ENCODE results near the gene FABP7.

FABP7 gene

DNA sequence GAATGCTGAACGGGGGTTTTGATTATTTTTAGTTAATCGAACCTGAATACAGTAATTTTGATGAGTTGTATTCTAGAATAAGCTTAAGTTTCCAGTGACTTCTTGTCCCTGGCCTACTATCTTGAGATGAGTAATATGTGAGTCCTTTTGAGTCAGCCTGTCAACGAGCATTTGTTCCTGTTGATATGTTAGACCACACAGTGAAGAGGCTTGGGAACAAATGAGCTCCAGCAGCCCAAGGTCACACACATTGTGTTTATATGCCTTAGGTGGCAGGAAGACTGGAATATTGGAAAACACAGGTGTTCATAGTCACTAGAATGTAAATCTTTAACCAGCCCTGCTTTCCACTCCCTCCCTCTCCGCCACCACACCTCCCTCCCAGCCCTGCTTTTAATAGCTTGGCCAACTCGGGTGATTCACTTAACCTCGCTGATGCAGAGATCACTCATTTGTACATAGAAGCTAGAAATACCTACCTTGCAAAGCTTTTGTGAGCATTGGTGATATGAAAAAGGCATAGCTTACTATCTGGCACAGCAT, 18.7 kb downstream of the FABP7 start:
- no peak for DNase-seq (ENCODE audit: low read depth)

DNA sequence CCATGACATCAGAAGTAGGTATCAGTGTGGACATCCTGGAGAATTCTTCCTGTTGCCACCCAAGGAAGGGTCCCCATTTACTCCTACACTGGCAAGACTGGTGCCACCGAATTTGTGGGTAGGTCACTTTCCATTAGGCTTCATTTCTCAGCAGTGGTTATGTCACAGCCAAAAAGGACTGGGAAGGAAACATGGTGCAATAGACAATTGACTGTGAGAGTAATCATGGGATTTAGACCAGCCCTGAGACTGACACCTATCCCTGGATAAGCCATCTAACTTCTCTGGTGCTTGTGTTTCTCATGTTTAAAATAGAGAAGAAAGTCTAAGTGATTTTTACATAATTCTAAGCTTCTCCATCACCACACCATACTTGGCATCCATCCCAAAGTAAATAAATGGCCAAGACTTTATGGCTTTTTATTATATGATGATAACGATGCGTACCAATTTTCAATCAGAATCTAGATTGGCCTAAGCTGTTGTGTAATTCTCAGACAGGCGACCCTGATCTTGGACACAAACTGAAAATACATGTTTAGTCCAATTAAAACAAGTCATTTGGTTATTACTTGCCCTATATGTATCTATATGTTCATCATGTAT, 19.7 kb downstream of the FABP7 start:
- no peak for DNase-seq (ENCODE audit: low read depth)

DNA sequence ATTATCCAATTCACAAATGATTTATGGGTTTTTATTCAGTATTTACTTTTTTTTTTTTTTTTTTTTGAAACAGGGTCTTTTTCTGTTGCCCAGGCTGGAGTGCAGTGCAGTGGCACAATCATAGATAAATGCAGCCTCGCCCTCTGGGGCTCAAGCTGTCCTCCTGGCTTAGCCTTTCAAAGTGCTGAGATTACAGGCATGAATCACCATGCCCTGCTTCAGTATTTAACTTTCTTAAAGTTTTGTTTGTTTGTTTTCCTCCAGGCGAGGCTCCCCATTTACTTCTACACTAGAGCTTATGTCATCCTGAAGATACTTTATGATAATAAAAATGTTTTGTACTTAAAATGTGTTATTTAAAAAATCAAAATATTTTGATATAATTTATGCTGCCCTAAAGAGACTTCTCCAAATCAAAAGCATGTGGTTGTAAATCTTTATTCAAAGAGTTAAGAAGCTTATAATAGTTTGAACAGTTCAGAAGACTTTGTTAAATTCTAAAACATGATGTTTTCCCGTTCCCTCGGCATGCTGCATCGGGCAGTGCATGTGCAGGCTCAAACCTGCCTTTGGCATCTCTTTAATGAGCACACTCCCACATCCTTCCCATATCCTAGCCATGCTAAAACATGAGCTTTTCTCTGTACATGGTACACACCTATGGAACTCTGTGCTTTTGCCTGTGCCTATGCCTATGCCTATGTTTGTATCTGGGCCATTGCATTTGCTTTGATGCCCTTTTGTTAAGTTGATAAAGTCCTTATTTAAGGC, 20.6 kb downstream of the FABP7 start:
- DNase-seq (ENCODE audit: low read depth), result no peak

DNA sequence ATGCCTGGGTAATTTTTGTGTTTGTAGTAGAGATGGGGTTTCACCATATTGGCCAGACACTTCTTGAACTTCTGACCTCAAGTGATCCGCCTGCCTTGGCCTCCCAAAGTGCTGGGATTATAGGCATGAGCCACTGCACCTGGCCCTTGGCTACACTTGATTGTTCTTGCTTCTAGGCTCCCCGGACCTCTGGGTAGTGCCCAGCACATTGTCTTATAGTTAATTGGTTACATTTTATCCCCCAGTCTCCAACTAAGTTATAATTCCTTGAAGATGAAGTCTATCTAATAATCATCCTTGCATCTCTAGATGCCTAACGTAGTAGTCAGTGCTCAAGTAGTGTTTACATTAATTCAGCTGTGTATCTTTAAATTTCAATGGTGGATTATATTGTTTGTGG, 21.4 kb downstream of the FABP7 start:
- DNase-seq (ENCODE audit: low read depth), result no peak

DNA sequence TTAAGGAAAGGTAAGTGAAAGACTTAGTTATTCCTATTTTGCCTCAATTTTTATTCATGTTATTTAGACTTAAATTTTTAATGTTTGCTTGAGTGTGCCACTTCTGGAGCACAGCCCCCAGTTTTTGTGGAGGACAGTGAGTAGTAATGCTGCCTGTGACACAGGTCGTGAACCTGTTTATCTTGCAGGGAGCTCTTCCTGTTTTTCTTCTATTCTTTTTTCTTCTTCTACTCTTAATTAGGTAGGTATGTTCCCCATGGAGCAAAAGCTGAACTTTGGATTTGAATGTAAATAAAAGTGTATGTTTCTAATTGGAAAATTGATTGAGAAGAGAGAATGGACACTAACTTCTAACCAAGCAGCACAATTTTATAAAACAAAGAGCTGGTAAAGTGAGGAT, 21.9 kb downstream of the FABP7 start:
- DNase-seq (ENCODE audit: low read depth), result no peak

DNA sequence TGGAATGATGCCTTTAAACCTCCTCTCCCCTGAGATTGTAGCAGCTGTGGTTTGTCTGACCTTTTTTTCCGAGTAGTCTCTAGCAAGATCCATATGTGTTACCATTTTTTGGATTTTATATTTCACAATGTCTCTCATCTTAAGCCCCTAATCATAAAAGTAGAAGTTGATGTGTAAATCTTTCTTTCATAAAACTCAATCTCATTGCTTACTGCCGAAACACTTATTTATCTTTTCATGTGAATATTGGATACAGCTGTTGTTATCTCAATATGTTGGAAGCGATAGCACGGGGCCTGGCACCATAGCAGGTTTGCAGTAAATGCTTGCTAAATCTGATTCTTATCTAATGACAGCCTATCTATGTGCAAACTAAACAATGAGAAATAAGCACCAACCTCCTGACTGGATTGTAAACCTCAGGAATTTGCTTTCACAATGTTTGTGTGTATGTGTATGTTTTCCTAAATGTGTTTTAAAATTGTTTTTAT, 23.7 kb downstream of the FABP7 start:
- no peak for DNase-seq (ENCODE audit: low read depth)

DNA sequence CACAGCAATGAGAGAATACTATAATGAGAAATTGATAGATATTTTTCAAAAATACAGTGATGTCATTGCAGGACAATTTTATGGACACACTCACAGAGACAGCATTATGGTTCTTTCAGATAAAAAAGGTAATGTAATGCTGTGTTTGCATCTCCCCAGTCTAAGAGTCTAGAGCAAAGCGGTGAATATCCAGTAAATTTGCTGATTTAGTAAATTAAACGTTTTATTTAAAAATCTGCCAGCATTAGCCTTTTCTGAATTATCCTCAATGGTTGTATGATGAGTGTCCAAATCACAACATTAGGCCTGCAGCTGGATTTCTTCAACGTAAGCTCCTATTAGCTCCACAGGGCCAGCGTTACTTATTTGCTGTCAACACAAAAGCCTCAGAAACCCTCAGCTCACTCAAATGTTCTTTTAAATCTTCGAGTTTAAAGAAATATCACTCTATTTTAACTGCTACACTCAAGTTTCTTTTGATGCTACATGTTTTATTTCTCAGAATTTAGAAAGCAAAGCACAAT, 25.5 kb downstream of the FABP7 start:
- no peak for DNase-seq (ENCODE audit: low read depth)

DNA sequence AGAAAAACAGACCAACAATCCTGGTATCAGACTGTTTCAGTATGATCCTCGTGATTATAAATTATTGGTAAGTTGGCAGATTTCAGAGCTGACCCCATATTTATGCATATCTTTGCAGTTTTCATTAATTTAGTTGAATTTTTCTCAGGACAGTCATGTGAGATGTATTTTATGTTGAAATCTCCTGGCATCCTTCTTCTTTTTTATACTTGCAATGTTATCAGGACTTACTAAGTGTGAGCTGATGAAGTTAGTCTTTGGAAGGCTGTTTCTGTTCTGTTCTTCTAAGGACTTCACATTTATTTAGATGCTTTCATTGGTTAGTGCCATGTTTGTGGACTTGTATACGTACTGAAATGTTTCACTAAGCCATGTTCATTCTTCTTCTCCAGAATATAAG, 26.8 kb downstream of the FABP7 start:
- no peak for DNase-seq (ENCODE audit: low read depth)

DNA sequence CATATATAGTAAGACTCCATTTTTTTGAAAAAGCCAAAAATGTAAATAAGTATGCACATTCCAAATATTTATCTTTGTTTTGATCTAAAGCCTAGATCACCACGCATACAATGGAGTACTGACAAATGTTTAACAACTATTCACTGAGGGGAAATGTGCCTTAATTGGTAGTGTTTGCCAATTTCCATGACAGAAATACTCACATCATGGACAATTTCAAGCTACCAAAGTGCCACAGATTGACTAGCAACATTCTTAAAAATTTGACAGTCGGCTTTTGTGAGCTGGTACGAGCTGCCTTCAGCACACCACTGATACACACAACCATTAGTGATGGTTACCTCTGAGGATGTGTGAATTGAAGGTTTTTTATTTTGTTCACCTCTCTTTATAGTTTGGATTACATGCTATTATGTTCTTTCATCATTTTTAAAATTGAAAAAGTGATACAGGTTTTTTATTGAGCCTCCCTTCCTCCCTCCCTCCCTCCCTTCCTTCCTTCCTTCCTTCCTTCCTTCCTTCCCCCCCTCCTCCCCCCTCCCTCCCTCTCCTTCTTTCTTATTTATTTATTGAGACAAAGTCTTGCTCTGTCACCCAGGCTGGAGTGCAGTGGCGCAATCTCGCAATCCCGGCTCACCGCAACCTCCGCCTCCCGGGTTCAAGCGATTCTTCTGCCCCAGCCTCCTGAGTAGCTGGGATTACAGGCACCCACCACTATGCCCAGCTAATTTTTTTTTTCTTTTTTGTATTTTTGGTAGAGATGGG, 28.8 kb downstream of the FABP7 start:
- DNase-seq (ENCODE audit: low read depth), result no peak

DNA sequence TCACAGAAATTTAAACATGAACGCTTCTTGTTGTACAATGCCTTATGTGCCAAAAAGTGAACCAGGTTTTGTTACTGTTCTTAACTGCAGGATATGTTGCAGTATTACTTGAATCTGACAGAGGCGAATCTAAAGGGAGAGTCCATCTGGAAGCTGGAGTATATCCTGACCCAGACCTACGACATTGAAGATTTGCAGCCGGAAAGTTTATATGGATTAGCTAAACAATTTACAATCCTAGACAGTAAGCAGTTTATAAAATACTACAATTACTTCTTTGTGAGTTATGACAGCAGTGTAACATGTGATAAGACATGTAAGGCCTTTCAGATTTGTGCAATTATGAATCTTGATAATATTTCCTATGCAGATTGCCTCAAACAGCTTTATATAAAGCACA, 29.5 kb downstream of the FABP7 start:
- DNase-seq (ENCODE audit: low read depth), result no peak

DNA sequence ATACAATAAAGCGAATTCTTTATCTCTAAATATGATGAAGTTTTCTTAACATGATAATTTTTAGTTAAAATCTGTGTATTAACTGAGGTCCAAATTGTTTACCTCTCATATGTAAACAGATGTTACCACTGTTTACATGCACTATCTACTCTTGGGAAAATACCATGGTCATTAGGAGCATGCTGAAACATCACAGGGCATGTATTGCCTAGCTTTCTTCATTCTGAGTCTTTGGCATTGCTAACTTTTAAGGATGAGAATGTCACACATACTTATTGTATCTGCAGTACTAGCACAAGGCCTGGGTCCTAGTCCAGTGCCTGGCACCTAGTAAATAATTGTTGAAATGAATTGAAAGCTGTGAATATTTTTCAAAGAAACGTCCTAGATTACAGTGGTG, 30.2 kb downstream of the FABP7 start:
- no peak for DNase-seq (ENCODE audit: low read depth)

DNA sequence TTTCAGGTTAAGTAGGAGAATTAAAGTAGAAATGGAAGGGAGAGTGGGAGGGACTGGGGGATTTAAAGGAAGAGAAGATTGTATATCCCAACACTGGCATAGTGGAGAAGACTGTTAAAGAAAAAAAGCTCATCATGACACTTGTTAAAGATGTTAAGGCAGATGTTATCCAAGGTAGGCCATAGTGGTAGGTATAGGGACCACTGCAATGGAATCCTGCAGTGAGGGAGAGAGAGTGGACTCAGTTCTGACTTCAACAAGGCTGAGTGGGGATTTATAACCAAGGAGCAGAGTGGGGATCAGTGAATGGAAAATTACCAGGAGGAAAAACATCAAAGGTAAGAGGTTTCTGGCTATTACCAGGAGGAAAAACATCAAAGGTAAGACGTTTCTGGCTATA, 30.7 kb downstream of the FABP7 start:
- no peak for DNase-seq (ENCODE audit: low read depth)

DNA sequence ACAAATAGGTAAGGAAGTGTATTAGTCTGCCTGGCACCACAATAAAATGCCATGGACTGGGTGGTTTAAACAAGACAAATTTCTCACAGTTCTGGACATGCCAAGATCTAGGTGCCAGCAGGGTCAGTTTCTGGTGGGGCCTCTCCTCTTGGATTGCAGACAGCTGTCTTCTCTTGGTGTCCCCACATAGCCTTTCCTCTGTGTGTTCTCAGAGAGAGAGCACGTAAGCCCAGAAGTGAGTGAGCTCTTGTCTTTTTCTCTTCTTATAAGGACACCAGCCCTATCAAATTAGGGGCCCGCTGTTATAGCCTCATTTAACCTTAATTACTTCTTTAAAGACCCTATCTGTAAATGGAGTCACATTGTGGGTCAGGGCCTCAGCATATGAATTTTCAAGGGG, 37.8 kb downstream of the FABP7 start:
- DNase-seq (ENCODE audit: low read depth), result no peak

DNA sequence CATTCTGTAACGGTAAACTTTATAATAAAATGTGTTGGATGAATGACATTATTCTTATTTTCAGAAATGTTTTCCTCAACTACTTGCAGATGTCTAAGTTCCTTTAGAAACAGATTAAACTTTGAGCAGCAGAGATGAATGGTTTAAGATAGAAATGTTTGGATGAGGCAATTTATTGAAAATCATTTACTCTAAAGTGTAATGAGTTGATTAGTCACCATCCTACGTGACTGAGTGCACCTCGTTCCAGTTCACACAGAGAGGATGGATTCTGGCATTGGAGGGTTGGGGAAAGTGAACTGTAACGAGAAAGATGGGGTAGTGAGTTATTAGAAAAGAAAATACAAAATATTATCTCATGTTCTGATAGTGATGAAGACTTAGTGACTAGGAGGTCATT, 38.2 kb downstream of the FABP7 start:
- DNase-seq (ENCODE audit: low read depth), result no peak

DNA sequence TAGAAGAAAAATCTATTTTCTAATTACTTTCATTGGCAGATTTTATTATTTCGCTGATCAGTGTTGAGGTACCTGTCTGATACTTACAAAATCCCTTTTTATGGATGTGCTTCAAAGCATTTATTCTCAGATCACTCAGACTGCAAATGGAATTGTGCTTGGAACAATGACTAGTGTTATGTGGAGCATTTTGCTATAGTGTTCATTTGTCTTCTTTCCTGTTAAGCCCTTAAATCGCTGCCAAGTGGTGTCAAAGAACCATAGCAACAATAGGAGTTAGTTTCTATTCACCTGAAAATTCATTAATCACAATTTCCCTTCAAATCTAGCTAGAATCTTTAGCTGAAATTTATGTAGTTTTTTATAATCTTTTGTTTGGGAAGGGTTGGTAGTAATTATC, 39.4 kb downstream of the FABP7 start:
- no peak for DNase-seq (ENCODE audit: low read depth)

DNA sequence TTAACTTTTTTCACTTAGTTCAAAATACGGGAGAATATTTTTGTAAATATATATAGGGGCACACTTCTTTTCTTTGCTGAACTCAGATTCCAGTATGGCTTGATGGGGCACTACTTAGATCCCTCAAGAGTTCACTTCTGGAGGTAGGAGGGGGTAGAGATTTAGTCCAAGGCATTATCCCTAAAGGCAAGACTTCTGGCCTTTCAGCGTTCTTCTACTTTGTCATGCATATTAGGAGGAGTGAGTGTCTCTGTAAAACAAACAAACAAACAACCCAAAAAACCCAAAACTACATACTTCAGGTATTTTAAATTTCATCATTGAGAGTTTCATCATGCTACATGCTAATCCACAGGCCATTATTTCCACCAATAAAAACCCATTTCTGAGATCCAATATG, 41.6 kb downstream of the FABP7 start:
- no peak for DNase-seq (ENCODE audit: low read depth)

DNA sequence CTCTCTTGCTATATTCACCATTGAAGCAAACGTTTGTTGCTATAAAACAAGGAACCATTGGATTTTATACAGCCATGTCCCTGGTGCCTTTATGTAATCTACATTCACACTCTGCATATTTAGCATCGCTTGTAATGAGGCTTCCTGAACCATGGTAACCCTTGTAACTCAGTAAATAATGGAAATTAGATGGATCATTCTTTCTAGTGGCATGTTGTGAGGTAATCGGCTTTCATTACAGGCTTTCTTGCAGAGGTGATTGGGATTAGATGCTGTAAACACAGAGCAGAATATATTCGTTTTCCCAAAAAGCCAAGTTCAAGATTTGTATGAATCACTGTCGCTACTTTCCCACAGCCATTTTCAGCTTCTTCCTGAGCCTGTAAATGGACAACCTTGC, 45.6 kb downstream of the FABP7 start:
- no peak for DNase-seq (ENCODE audit: low read depth)

DNA sequence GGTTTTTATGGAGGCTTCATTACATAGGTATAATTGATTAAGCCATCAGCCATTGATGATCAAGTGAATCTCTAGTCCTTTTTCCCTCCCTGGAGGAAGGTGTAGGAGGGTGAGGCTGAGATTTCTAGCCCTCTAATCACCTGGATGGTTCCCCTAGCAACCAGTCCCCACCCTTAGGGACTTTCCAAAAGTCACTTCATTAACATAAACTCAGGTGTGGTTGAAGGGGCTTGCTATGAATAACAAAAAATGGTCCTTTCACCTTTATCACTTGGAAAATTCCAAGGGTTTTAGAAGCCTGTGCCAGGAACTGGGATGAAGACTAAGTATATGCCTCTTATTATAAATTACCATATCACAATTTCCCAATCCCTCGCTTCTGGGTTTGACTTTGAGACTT, 49.9 kb downstream of the FABP7 start:
- DNase-seq (ENCODE audit: low read depth), result no peak

DNA sequence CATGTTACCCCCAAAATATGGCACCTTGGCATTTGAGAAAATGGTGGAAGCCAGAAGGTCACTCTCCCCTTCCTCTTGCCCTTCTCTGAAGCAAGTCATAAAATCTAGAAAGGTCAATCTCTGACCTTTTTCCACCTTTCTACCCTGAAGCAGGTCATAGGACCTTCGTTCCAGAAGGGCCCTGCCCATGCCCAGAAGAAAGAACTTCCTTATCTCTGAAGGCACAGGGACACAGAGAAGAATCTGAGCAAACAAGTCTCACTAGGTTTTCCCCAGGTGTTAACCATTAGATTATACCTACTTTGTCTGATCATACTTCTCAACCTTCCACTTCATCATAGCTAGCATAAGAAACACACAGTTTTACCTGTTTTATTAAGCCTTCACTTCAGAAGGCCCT, 52.0 kb downstream of the FABP7 start:
- no peak for DNase-seq (ENCODE audit: low read depth)

DNA sequence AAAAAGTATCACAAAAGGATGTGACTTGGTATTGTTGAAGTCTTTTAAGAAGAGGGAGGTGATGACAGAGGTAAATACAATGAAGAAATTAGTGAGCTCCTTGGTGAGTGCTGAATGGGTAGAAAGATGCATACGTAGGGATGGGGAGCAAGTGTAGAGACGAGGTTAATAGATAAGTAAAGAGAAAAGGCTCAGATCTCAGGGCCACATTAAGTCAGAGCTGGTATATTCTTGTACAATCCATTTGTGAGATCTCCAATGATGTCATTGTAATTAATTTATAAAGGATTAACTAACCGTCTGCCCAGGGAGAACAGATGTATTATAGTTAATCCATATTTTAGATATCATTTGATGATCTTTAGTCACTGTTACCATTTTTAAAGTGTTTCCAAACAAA, 52.9 kb downstream of the FABP7 start:
- no peak for DNase-seq (ENCODE audit: low read depth)

DNA sequence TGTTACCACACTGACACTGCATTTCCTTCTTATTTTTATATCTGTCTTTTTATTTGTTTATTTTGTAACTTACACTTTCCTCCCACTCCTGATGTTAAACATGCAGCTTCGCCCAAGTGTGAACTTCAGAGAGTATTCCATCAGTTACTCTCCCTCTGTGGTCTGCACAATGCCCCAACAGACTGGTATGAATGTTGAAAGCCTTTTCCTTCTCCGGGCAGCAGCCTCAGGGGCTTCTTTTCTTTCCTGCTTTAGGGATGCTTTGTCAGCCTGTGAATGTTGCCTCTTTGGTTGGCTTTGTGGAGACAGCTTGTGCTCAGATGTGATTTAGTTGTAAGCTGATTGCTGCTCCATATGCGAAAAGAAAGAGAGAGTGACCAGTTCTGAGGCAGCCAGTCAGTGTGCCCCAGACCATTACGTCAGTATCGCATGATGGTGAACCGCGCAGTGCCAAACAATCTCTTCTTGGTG, 53.5 kb downstream of the FABP7 start:
- no peak for DNase-seq (ENCODE audit: low read depth)
